Measurements from ENCODE around the gene CCL18.
"Not testable (repeated sequence)": the region's sequence is repeated elsewhere in the genome, so short reads cannot be mapped to it uniquely, and the experiment has no call there.

CCL18 gene

DNA sequence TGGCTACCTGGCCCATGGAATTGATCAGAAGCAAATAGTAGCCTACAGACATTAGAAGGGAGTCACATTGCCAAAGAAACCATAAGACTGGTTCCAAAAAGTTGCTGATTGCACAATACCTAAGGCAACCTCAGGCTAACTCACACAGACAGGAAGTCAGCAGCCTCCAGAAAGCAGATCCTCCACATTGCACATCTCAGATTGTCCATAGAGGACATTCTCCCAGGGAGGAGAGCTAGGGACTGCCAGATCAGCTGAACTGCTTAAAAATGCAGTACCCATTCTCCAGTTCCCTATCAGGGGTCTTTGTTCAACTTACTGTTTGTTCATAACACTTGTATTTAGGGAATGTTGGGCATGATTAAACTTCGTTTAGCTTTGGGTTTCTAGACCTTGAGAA is 21.7 kb downstream of the CCL18 start:
- ATAC-seq (ENCODE audit: insufficient read depth, low read depth) (peak; percentile 48), DNase-seq (no peak)
- Histone ChIP-seq H3K9me3 (ENCODE audit: insufficient read depth, low read length, severe bottlenecking) (no peaks in the 10 kb centered on the region), H3K79me2 (ENCODE audit: insufficient read depth, low read length) (no peaks in the 10 kb centered on the region), H4K20me1 (ENCODE audit: insufficient read depth, low read length) (no peaks in the 10 kb centered on the region), H3K4me1 (ENCODE audit: insufficient read depth, low read length) (peaks cover 44% of the 10 kb centered on the region), H3K27me3 (ENCODE audit: insufficient read depth, low read length, poor library complexity) (peaks cover 3% of the 10 kb centered on the region), H3K9ac (ENCODE audit: low read depth, low read length) (no peak overlapping the region), H3K36me3 (ENCODE audit: insufficient read depth, low read length) (no peaks in the 10 kb centered on the region), H3K4me3 (ENCODE audit: low read depth in 1 of 2, low read length in 2 of 2) (no peak overlapping the region), H3K27ac (ENCODE audit: low read length) (peak overlapping the region; percentile 47; the same call in 1 of the 2 replicates), H3K4me2 (ENCODE audit: insufficient read depth, low read length) (no peak overlapping the region), H2AFZ (ENCODE audit: low read depth, low read length) (peak overlapping the region; percentile 56)
- TF ChIP-seq EZH2 (IDR thresholded peaks at IDR 0.05; ENCODE audit: borderline replicate concordance, low read depth, low read length, severe bottlenecking) = no peak
- TF ChIP-seq, protein P1, sequence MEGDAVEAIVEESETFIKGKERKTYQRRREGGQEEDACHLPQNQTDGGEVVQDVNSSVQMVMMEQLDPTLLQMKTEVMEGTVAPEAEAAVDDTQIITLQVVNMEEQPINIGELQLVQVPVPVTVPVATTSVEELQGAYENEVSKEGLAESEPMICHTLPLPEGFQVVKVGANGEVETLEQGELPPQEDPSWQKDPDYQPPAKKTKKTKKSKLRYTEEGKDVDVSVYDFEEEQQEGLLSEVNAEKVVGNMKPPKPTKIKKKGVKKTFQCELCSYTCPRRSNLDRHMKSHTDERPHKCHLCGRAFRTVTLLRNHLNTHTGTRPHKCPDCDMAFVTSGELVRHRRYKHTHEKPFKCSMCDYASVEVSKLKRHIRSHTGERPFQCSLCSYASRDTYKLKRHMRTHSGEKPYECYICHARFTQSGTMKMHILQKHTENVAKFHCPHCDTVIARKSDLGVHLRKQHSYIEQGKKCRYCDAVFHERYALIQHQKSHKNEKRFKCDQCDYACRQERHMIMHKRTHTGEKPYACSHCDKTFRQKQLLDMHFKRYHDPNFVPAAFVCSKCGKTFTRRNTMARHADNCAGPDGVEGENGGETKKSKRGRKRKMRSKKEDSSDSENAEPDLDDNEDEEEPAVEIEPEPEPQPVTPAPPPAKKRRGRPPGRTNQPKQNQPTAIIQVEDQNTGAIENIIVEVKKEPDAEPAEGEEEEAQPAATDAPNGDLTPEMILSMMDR (IDR thresholded peaks at IDR 0.05; ENCODE audit: borderline replicate concordance, extremely low read depth, low read length, poor library complexity, severe bottlenecking) = no peak

DNA sequence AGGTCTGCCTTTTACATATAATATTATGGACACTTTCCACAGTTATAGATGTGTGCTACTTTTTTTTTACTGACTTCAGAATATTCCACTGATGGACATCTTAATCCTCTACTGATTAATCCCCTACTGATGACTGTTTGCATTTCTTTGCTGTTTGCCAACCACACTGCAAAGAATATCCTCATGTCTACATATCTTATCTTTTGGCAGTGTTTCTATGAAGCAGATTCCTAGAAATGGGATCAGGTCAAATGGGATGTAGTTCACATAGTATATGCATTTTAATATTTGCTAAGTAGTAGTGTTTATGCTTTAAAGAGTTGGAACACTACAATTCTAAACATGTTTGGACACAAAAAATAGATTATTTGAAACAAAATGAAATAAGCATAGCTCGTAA is 22.7 kb downstream of the CCL18 start:
- no peaks in the 10 kb centered on the region for H3K79me2 ChIP-seq (ENCODE audit: insufficient read depth, low read length)
- no peaks in the 10 kb centered on the region for H3K36me3 ChIP-seq (ENCODE audit: insufficient read depth, low read length)
- no peak overlapping the region for H3K4me2 ChIP-seq (ENCODE audit: insufficient read depth, low read length)
- no peak overlapping the region for H3K27ac ChIP-seq (ENCODE audit: low read length)
- no peak overlapping the region for H3K4me3 ChIP-seq (ENCODE audit: low read depth in 1 of 2, low read length in 2 of 2)
- peaks cover 3% of the 10 kb centered on the region for H3K27me3 ChIP-seq (ENCODE audit: insufficient read depth, low read length, poor library complexity)
- ATAC-seq (ENCODE audit: insufficient read depth, low read depth) = no peak
- no peak for DNase-seq
- H3K9ac ChIP-seq (ENCODE audit: low read depth, low read length) = no peak overlapping the region
- no peak overlapping the region for H2AFZ ChIP-seq (ENCODE audit: low read depth, low read length)
- no peaks in the 10 kb centered on the region for H4K20me1 ChIP-seq (ENCODE audit: insufficient read depth, low read length)
- peaks cover 39% of the 10 kb centered on the region for H3K4me1 ChIP-seq (ENCODE audit: insufficient read depth, low read length)
- no peaks in the 10 kb centered on the region for H3K9me3 ChIP-seq (ENCODE audit: insufficient read depth, low read length, severe bottlenecking)
- TF ChIP-seq, protein P1 (IDR thresholded peaks at IDR 0.05; ENCODE audit: borderline replicate concordance, extremely low read depth, low read length, poor library complexity, severe bottlenecking) = no peak
- TF ChIP-seq EZH2 (IDR thresholded peaks at IDR 0.05; ENCODE audit: borderline replicate concordance, low read depth, low read length, severe bottlenecking) = no peak

DNA sequence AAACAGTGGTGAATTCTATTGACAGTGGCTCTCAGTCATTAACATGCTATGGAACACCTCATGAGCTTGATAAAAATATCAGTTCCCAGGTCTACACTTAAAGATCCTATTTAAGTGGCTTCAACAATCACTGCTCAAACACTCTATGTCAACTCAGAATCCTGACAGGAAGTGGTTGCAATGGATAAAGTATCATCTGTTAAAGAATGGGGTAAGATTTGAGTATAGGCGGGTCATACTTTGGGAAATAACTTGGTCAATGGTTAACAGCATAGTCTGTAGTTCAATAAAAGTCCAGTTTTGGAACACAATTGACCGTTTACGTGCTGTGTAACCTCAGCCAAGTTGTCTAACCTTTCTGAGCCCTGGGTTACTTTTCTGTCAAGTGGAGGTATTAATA is 23.4 kb downstream of the CCL18 start:
- H3K4me1 ChIP-seq (ENCODE audit: insufficient read depth, low read length) = peaks cover 32% of the 10 kb centered on the region
- not testable (repeated sequence) for H3K79me2 ChIP-seq (ENCODE audit: insufficient read depth, low read length); H4K20me1 ChIP-seq (ENCODE audit: insufficient read depth, low read length); H3K9me3 ChIP-seq (ENCODE audit: insufficient read depth, low read length, severe bottlenecking); H3K9ac ChIP-seq (ENCODE audit: low read depth, low read length); H3K27ac ChIP-seq (ENCODE audit: low read length); H3K4me2 ChIP-seq (ENCODE audit: insufficient read depth, low read length); H3K36me3 ChIP-seq (ENCODE audit: insufficient read depth, low read length); H3K4me3 ChIP-seq (ENCODE audit: low read depth in 1 of 2, low read length in 2 of 2); DNase-seq; H3K27me3 ChIP-seq (ENCODE audit: insufficient read depth, low read length, poor library complexity); ATAC-seq (ENCODE audit: insufficient read depth, low read depth); H2AFZ ChIP-seq (ENCODE audit: low read depth, low read length)

DNA sequence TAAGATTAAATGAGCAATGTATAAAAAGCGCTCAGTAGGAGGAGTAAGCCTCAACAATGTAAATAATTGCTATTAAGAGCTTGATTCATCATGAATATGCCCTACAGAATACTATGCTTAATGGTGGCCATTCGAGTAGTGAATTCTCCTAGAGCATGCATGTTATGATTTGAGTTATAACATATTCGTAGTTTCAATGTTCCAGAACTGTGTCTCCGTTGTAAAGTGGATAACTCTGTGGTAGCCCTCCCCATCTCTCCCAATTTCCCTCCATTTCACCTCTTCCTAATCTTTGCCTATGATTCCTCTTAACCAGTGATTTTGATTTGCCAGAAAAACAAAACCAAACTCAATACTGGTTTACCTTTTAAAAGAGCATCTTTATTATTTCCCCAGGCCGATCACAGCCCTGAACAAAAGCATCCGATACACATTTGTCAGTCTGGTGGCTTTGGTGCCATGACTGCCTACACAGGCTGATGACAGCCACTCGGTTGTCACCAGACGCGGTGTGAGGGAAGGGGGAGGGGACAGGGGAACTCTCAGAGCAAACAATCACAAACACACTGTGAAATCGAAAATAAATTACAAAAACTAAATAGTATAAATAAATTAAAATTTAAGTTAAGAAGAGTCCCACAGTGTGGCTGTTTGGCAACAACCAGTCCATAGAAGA is 24.0 kb downstream of the CCL18 start:
- DNase-seq; H3K79me2 ChIP-seq (ENCODE audit: insufficient read depth, low read length); H3K27me3 ChIP-seq (ENCODE audit: insufficient read depth, low read length, poor library complexity); H3K9ac ChIP-seq (ENCODE audit: low read depth, low read length); H4K20me1 ChIP-seq (ENCODE audit: insufficient read depth, low read length); H3K36me3 ChIP-seq (ENCODE audit: insufficient read depth, low read length); H3K4me3 ChIP-seq (ENCODE audit: low read depth in 1 of 2, low read length in 2 of 2); ATAC-seq (ENCODE audit: insufficient read depth, low read depth); H3K4me2 ChIP-seq (ENCODE audit: insufficient read depth, low read length); H3K27ac ChIP-seq (ENCODE audit: low read length); H3K9me3 ChIP-seq (ENCODE audit: insufficient read depth, low read length, severe bottlenecking); H2AFZ ChIP-seq (ENCODE audit: low read depth, low read length): not testable (repeated sequence)
- peaks cover 27% of the 10 kb centered on the region for H3K4me1 ChIP-seq (ENCODE audit: insufficient read depth, low read length)

Data from DND-41 (cell line).